Adrenal gland (tissue), 5 donors: Measurements from ENCODE around the gene SLC16A11.
"Not testable (repeated sequence)": the region's sequence is repeated elsewhere in the genome, so short reads cannot be mapped to it uniquely, and the experiment has no call there.

ENCODE experiments used
- POLR2A ChIP-seq, 2 donors: fragments of 450-650 bp; IDR thresholded peaks; one replicate each; pipeline ENCODE4 v1.6.1; 2017; ENCODE audit warnings: antibody characterized with exemption in 2 of 2, mild to moderate bottlenecking in 2 of 2, moderate library complexity in 1 of 2
- TF ChIP-seq, protein P1 (sequence below), 6 experiments: fragments of 450-650 bp in 4 of 6; fragments of 200-600 bp in 2 of 6; sonication (generic) in 1 of 6; IDR thresholded peaks; 1 replicate in 5 of 6; 2 replicates in 1 of 6; pipeline versions ENCODE4 v1.5.1 to v1.8.0; 2016 to 2021; ENCODE audit warnings: antibody characterized with exemption in 6 of 6, mild to moderate bottlenecking in 2 of 6, moderate library complexity in 1 of 6
- donor health status: DM: no; HTN: no; CAD: no.

DNA sequence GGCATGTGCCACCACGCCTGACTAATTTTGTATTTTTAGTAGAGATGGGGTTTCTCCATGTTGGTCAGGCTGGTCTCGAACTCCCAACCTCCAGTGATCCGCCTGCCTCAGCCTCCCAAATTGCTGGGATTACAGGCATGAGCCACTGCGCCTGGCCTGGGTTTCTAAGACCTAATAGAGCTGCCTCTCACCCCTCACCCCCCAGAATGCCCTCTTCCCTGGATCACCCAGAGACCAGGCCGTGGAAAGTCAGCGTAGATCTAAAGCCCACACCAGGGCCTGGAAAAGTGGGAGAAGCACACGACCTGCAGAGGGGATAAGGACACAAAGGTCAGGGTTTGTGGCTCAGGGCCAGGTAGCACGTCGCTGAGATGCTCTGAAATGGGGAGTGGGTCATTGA, 6.7 kb upstream of the SLC16A11 start:
- TF ChIP-seq, protein P1, sequence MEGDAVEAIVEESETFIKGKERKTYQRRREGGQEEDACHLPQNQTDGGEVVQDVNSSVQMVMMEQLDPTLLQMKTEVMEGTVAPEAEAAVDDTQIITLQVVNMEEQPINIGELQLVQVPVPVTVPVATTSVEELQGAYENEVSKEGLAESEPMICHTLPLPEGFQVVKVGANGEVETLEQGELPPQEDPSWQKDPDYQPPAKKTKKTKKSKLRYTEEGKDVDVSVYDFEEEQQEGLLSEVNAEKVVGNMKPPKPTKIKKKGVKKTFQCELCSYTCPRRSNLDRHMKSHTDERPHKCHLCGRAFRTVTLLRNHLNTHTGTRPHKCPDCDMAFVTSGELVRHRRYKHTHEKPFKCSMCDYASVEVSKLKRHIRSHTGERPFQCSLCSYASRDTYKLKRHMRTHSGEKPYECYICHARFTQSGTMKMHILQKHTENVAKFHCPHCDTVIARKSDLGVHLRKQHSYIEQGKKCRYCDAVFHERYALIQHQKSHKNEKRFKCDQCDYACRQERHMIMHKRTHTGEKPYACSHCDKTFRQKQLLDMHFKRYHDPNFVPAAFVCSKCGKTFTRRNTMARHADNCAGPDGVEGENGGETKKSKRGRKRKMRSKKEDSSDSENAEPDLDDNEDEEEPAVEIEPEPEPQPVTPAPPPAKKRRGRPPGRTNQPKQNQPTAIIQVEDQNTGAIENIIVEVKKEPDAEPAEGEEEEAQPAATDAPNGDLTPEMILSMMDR (IDR thresholded peaks at IDR 0.05) = not testable (repeated sequence)
- TF ChIP-seq POLR2A (IDR thresholded peaks at IDR 0.05) = not testable (repeated sequence)
